HG02943 (cell line): ENCODE results near the gene TBL3.
A peak's percentile ranks its signal among the peaks of the same experiment; 100 is the strongest.

Source experiments
- ATAC-seq: cut with Tn5 transposase; IDR thresholded peaks from one replicate; pipeline ENCODE4 v1.9.1; 2021; ENCODE audit warnings: mild to moderate bottlenecking, low read depth, moderate library complexity; ENCODE audit not compliant: unreplicated experiment

The TBL3 gene

GRCh38 chr16:1998360-1998835 lies 26.5 kb downstream of the TBL3 start:
- no peak for ATAC-seq

DNA sequence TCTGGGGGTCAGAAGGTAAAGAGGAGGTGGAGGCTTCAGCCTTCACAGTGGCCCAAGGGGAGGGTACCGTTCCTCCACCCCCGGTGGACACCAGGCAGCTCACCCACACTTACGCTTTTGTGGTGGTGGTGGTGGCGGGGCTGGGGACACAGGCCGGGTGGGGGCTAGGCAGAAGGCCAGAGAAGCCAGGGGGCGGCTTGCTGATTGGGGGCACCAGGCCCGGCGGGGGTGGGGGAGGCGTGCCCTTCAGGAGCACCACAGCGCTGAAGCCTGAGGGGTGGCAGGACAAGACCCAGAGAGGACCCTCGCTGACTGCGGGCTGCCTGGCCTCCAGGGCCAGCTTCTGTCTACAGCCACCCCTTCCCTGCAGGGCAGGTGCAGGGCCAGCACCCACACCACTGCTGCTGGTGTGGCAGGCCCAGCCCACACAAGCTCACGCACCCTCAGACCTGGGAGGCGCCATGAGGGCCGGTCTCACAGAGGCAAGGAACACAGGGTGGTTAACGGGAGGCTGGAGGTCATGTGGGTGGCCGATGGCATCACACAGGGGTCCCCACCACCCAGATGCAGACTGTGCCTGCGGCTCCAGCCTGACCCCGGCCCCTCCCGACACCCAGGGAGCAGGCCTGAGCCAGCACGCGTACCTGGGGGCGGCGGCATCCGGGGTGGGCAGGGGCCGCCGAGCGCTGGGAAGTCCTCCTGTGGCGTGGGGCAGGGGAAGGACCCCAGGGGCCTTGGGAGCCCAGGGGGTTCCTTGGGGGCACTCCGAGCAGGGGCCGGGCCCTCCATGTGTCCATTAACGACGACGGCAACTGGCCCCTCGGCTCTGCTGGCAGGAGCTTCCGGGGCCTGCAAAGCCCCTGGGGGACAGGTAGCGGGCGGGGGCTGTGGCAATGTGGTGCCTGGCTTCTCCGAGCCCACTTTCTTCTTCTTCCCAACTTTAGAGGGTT lies 27.3 kb downstream of the TBL3 start:
- no peak for ATAC-seq

GRCh38 chr16:1999866-2000514 lies 28.1 kb downstream of the TBL3 start:
- ATAC-seq = no peak

DNA sequence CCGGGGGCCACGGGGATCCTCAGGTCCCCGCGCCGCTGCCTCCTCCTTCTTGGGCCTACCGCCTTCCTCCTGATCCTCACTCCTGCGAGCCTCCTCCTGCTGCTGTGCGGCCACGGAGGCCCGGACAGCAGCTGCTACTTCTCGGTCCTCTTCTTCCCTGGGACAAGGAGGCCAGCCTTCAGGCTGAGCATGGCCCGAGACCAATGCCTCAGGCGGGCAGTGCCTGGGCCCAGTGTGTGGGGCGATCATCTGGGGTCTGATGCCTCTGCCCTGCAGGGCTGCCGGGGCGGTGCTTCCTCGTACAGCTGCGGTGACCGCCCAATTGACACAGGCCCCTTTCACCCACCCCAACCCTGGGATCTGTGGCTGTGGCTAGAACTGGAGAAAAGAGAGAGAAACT lies 29.2 kb downstream of the TBL3 start:
- ATAC-seq = no peak

- no peak for ATAC-seq
Observed at GRCh38 chr16:2001456-2002355, 29.9 kb downstream of the TBL3 start.

DNA sequence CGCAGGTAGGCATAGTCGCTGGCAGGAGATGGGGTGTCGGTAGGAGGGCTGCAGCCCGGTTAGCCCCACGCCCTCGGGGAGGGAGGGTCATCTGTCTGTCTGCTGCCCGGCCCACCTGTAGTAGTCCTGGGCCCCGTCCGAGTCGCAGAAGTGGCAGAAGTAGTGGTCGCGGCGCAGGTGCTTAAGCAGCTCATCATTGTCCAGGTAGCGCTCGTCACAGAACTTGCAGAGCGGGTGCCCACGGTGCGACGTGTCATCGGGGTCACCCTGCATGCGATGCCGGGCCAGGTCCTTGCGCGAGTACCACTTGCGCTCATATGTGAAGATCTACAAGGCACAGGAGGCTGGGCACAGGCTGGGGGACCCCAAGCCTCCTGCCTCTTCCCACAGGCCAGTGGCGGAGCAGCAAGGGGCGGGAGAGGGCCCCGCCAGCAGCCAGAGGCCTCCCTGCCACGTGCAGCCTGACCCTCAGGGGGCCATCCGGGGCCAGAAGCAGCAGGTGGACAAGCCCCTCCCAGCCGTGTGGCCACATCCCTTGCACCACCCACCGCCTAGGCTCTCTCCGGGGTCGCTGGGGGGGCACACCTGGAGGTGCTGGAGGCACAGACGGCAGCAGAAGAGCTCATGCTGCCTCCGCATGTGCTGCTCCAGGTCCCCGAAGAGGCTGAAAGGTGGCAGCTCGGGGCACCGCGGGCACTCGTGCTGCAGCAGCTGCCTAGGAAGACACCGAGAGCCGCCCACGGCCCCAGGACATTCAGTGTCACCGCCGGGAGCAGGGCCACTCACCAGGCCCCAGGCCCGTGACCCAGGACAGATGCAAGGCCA lies 30.8 kb downstream of the TBL3 start:
- no peak for ATAC-seq

GRCh38 chr16:2003231-2003826 lies 31.5 kb downstream of the TBL3 start:
- ATAC-seq = no peak

DNA sequence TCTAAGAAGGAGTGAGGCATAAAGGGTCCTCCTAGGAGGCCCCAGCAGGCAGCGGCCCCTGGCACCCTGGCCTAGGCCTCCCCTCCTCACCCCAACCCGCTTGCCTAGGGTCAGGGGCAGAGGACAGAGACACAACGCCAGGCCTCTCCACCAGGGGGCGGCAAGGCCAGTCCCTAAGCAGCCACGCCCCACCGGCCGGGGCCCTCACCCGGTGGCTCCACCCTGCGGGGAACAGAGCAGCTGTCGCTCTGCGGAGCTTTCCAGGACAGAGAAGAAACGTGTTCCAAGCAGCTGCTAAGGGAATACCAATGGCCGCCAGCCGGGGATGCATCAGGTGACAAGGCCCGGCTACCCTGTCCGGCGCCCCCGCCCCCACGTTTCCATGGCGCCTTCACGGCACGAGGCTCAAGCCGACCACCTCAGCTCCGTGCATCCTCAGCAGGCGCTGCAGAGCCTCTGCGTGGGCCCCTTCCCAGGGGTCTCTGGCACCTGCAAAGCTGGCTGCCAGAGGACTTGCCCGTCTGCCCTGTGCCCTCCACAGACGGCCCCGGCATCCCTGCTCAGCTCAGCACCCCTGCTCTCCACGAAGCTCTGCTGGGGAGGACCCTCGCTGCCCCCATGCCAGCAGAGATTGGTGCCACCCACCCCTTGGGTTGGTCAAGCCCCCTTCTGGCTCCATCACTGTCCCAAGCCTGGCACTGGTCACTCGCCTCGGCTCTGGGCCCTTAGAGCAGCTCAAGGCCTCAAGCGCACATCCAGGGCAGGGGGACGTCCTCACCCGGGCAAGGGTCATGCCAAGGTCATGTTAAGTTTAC lies 32.2 kb downstream of the TBL3 start:
- ATAC-seq = peak; percentile 54

- ATAC-seq = no peak
Observed at GRCh38 chr16:2004795-2005517, 33.1 kb downstream of the TBL3 start.

DNA sequence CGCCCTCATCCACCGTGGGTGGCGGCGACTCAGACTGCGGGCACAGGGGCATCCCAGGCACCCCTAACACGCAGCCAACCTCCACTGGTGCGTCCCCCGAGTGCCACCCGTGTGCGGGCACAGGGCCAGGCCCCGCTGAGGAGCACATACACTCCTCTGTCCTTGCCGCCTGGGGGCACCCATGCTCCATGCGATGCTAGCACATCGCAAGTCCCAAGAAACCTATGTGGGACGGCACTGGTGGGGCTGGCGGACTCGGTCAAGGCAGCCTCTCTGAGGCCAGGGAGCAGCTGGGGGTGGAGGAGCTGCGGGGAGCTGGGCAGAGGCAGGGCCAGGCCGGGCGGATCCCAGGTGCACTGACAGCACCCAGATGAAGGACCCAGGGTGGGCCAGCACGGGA lies 33.8 kb downstream of the TBL3 start:
- no peak for ATAC-seq

DNA sequence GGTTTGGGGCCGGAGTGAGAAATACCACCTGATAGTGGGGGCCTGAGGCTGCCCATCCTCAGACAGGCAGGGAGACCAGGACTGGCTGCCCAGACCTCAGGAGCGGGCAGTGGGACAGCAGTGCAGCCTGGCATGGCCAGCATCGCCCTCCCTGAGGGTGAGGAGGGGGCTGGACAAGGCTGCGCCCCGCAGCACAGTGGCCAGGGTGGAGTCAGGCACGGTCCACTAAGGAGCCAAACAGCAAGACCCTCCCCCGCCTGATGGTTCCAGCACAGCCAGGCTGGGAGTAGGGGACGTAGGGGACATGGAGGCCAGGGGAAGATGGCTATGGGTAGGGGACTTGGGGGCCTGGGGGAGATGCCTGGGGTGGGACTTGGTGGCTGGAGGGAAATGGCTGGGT lies 34.5 kb downstream of the TBL3 start:
- no peak for ATAC-seq

DNA sequence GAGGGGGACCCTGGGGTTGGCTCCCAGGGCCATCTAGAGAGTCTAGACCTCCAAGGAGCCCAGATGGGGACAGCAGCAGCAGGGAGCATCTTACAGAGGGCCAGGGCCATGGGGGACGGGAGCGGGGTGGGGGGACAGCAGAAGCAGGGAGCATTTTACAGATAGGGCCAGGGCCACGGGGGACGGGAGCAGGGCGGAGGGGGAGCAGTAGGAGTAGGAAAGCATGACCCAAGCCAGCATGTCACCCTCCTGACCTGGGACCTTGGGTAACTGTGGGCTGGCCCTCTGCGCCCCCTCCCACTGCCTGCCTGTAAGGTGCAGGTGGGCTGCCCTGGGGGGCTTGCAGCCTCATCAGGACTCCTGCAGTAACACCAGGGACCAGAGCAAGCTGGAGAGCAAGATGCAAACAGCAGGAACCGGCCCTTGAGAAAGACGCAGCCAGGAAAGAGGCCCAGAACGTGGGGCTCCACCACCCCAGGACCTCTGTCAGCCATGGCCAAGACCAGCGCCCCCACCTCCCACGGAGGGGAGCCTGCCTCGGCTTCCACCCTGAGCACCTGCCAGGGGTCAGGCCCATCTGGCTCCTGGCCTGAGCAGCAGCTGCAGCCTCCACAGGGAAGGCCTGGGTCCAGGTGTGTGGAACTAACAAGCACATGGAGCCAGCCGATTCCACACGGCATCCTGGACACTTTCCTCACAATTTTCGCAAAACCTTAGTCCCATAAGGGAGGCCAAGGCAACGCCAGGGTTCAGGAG lies 35.4 kb downstream of the TBL3 start:
- ATAC-seq = no peak

DNA sequence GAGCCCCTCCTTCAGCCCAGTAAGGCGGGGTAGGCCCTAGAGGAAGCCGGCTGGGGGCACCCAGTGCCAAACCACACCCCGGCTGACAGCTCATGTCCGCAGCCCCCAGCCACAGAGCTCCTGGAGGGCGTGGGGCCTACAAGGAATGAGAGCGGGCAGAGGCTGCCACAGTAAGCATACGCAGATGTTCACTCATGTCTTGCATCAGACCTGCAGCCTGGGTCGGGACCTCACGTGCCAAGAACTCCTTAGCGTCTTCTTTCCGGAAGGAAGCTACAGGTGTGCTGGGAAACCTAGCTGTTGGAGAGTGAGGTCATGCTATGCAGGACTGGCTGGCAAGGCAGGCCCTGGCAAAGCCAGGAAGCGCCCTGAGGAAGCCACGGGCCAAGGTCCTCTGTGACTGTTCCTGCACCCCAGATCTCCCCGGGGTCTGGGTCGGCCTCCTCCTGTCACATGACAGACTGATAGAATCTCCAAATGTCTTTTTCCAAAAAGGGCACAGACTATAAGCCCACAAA lies 36.2 kb downstream of the TBL3 start:
- ATAC-seq = no peak

GRCh38 chr16:2008631-2009163 lies 36.8 kb downstream of the TBL3 start:
- peak; percentile 2 for ATAC-seq

- peak; percentile 32 for ATAC-seq
Observed at GRCh38 chr16:2009164-2009711, 37.4 kb downstream of the TBL3 start.

DNA sequence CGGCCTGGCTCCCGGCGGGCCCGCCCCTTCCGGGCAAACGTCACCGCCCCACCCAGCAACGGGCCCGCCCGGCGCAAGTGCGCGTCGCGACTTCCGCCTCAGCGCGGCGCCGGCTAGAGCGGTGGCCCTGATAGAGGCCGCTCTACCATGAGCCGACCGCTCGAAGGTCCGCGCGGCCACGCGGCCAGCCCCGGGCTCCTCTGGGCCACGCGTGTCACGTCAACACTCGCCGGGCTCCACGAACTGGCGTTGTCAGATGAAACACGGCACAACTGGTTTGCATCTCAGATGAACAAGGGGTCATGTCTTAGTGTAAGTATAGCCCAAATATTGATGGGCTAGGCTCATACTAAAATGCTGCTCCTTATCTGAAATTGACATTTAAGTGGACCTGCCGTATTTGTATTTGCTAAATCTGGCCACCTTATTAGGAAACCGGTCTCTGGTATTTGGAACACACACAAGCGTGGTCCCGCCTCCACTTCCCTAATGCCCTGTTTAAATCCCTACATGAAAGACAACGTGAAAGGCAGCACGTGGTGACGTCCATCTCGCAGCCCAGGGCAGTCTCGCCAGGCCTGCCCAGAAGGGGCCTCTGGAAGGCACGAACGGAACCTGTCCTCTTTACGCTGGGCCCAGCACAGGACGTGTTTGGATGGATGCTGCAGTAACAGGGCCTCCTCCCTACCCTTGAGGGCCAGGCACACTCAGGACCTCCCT lies 38.1 kb downstream of the TBL3 start, which contains the start of gene ZNF598:
Gene ZNF598 (minus strand): TSS at position 31 of the 720 bp plus-strand sequence.
- peak; percentile 78 for ATAC-seq
